Testis (tissue), 3 donors: Measurements from ENCODE around the gene TM6SF1. TPM values are rescaled to one million over a fixed set of nuclear protein-coding genes. Genes with fewer than 3 reads are reported as not detected.

Experiments
- DNase-seq: peaks from one replicate; pipeline ENCODE4 v3.0.0-alpha.2; 2019
- H3K27ac ChIP-seq, 2 donors: fragments of 200-600 bp; sonication (generic); one replicate each; pipeline ENCODE4 v1.5.1; 2019
- H3K27me3 ChIP-seq: fragments of 200-600 bp; sonication (generic); one replicate; pipeline ENCODE4 v1.5.1; 2019
- H3K36me3 ChIP-seq: fragments of 200-600 bp; sonication (generic); one replicate; pipeline ENCODE4 v1.5.1; 2017; ENCODE audit warnings: low read depth; ENCODE audit errors: missing control alignments
- H3K4me1 ChIP-seq: fragments of 200-600 bp; sonication (generic); one replicate; pipeline ENCODE4 v1.5.1; 2019
- H3K4me3 ChIP-seq, 2 donors: fragments of 200-600 bp; sonication (generic); one replicate each; pipeline ENCODE4 v1.5.1; 2017 to 2019
- H3K9me3 ChIP-seq: fragments of 200-600 bp; sonication (generic); one replicate; pipeline ENCODE4 v1.5.1; 2017
- POLR2A ChIP-seq: fragments of 450-650 bp; IDR thresholded peaks from one replicate; pipeline ENCODE4 v1.6.1; 2017; ENCODE audit warnings: antibody characterized with exemption, mild to moderate bottlenecking, moderate library complexity
- WGBS, 2 donors: methylation state at CpG; one replicate each; pipeline ENCODE4 v1.1.5; 2018; 5-methylcytosine and 5-hydroxymethylcytosine counted together
- intact Hi-C: fragments of 100-400 bp; cut with DNase I; formaldehyde crosslinking; loops from one replicate; pipeline ENCODE4 v1.15.1; 2023; ENCODE audit warnings: low total_unique reads
- polyA plus RNA-seq: library from polyadenylated mRNA; stranded (reverse); fragments of 350-450 nt; fragmentation: Illumina TruSeq; extraction: RNeasy Lipid Tissue Mini Kit (QIAGEN cat#74804); gene quantifications from one replicate; pipeline ENCODE4 v1.2.3, GENCODE V29; 2014; ENCODE audit warnings: low read depth, low replicate concordance; ENCODE audit not compliant: insufficient read depth
- total RNA-seq, 2 donors: library from RNA; depleted of rRNA; stranded (reverse); fragments of >200 nt; gene quantifications; one replicate each; pipeline ENCODE4 v1.2.3, GENCODE V29; 2016
- TF ChIP-seq, protein P1 (sequence below), 3 experiments: fragments of 450-650 bp in 2 of 3; fragments of 200-600 bp in 1 of 3; sonication (generic) in 1 of 3; IDR thresholded peaks; one replicate each; pipeline ENCODE4 v1.5.1; 2016 to 2019; ENCODE audit warnings: antibody characterized with exemption in 3 of 3, mild to moderate bottlenecking in 2 of 3, moderate library complexity in 1 of 3

The TM6SF1 gene
- total and polyA plus RNA-seq, 3 donors from 2014 or later, result 3.0 to 9.7 (median 5.0) TPM

- peaks cover 25% of the 10 kb centered on the region for H3K4me1 ChIP-seq
- DNase-seq, result no peak
- H3K27me3 ChIP-seq, result no peaks in the 10 kb centered on the region
- intact Hi-C loops, result no loop called here
- no peaks in the 10 kb centered on the region for H3K36me3 ChIP-seq
- no peaks in the 10 kb centered on the region for H3K9me3 ChIP-seq
- TF ChIP-seq, protein P1, sequence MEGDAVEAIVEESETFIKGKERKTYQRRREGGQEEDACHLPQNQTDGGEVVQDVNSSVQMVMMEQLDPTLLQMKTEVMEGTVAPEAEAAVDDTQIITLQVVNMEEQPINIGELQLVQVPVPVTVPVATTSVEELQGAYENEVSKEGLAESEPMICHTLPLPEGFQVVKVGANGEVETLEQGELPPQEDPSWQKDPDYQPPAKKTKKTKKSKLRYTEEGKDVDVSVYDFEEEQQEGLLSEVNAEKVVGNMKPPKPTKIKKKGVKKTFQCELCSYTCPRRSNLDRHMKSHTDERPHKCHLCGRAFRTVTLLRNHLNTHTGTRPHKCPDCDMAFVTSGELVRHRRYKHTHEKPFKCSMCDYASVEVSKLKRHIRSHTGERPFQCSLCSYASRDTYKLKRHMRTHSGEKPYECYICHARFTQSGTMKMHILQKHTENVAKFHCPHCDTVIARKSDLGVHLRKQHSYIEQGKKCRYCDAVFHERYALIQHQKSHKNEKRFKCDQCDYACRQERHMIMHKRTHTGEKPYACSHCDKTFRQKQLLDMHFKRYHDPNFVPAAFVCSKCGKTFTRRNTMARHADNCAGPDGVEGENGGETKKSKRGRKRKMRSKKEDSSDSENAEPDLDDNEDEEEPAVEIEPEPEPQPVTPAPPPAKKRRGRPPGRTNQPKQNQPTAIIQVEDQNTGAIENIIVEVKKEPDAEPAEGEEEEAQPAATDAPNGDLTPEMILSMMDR (IDR thresholded peaks at IDR 0.05), result no peak
- TF ChIP-seq POLR2A, result no peak
- WGBS, 2 donors, result 67 to 76% methylated on average over 4 of the region's 4 CpGs
- no peak overlapping the region for H3K4me3 ChIP-seq
- peak overlapping the region; percentile 5 to 44 for H3K27ac ChIP-seq
Measured at GRCh38 chr15:83063551-83063950, 43.9 kb upstream of the TM6SF1 start.

DNA sequence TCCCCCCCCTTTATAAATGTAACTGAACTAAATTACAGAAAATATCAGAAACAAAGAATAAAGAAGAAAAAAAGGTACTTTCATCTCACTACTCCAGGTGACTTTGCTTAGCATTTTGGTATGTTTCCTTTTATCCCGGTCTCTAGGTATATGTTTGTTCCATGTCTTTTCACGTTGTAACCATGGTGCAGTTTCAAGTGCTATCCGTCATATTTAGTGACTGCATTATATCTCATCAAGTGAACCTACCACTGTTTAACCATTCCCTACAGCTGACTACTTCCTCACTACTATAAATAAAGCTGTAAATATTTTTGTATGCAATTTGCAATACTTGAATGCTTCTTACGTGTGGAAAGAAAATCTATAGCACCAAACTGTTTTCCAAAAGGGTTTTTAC, 42.6 kb upstream of the TM6SF1 start:
- WGBS, 2 donors, result 44 to 49% methylated on average over 4 of the region's 4 CpGs
- no peak overlapping the region for H3K4me3 ChIP-seq

GRCh38 chr15:83065431-83065830, 42.0 kb upstream of the TM6SF1 start:
- peak overlapping the region in 1 of 2 donors; percentile 95 for H3K4me3 ChIP-seq
- no peak for TF ChIP-seq POLR2A
- intact Hi-C loops, result no loop called here
- peak overlapping the region in 1 of 2 donors; percentile 94 for H3K27ac ChIP-seq
- DNase-seq, result no peak
- peaks cover 25% of the 10 kb centered on the region for H3K4me1 ChIP-seq
- H3K36me3 ChIP-seq, result no peaks in the 10 kb centered on the region
- no peaks in the 10 kb centered on the region for H3K9me3 ChIP-seq
- 16 to 25% methylated on average over 3 of the region's 3 CpGs for WGBS, 2 donors
- no peaks in the 10 kb centered on the region for H3K27me3 ChIP-seq

More for the DNA sequence above, 42.6 kb upstream of the TM6SF1 start:
- no peak for DNase-seq
- no peaks in the 10 kb centered on the region for H3K27me3 ChIP-seq
- intact Hi-C loops, result no loop called here
- no peak for TF ChIP-seq POLR2A
- TF ChIP-seq, protein P1 (IDR thresholded peaks at IDR 0.05), result no peak
- no peak overlapping the region for H3K27ac ChIP-seq
- no peaks in the 10 kb centered on the region for H3K9me3 ChIP-seq
- H3K4me1 ChIP-seq, result peaks cover 25% of the 10 kb centered on the region
- no peaks in the 10 kb centered on the region for H3K36me3 ChIP-seq

- no peak for TF ChIP-seq POLR2A
- TF ChIP-seq, protein P1 (IDR thresholded peaks at IDR 0.05), result no peak
- intact Hi-C loops, result no loop called here
- peaks cover 25% of the 10 kb centered on the region for H3K4me1 ChIP-seq
- H3K4me3 ChIP-seq, result peak overlapping the region; percentile 95 to 97
- H3K27ac ChIP-seq, result peak overlapping the region; percentile 92 to 94
- WGBS, 2 donors, result 4 to 6% methylated on average over 29 to 41 of the region's 42 CpGs
- no peaks in the 10 kb centered on the region for H3K36me3 ChIP-seq
- peak; percentile 36 for DNase-seq
- no peaks in the 10 kb centered on the region for H3K27me3 ChIP-seq
- H3K9me3 ChIP-seq, result no peaks in the 10 kb centered on the region
Measured at GRCh38 chr15:83066034-83066733, 41.3 kb upstream of the TM6SF1 start.

- H3K27me3 ChIP-seq, result no peaks in the 10 kb centered on the region
- intact Hi-C loops, result no loop called here
- peak within 1 kb of the TSS; percentile 92 to 94 for H3K27ac ChIP-seq
- H3K4me3 ChIP-seq, result peak within 1 kb of the TSS; percentile 95 to 97
- H3K4me1 ChIP-seq, result peaks cover 20% of the 10 kb centered on the region
- H3K36me3 ChIP-seq, result no peaks in the 10 kb centered on the region
- peak; percentile 62 for TF ChIP-seq POLR2A
- TF ChIP-seq, protein P1 (IDR thresholded peaks at IDR 0.05), result no peak
- H3K9me3 ChIP-seq, result no peaks in the 10 kb centered on the region
- 0 to 2% methylated on average over 1 to 31 of the region's 90 CpGs for WGBS, 2 donors
- DNase-seq, result peak; percentile 94
Measured at GRCh38 chr15:83066734-83067637, 40.5 kb upstream of the TM6SF1 start, which contains the start of gene BTBD1. Gene BTBD1, minus strand, starts transcription at chr15:83067252. Its CDS starts 101 bp downstream, at chr15:83067151.
